Pancreas (tissue), 10 donors: ENCODE measurements around the gene ASZ1. TPM values are rescaled to one million over a fixed set of nuclear protein-coding genes. Genes with fewer than 3 reads are reported as not detected.

Experiments used
- ATAC-seq, 4 donors: fragments of 200-7000 bp; cut with Tn5 transposase; one replicate each; pipeline versions ENCODE4 v1.8.0 to v1.9.1; 2020; ENCODE audit warnings: mild to moderate bottlenecking in 4 of 4, moderate library complexity in 4 of 4
- DNase-seq, 6 donors: peaks; one replicate each; pipeline ENCODE4 v3.0.0-alpha.2; 2020
- FAIRE-seq: peaks from 2 replicates; lab custom pipeline; 2012; peaks lifted over from hg19 to GRCh38; lab: Jason Lieb, UNC
- H3K27ac ChIP-seq, 4 donors: fragments of 200-600 bp; sonication (generic); 1 replicate in 3 of 4; 2 replicates in 1 of 4; pipeline versions ENCODE4 v1.5.0 to v1.8.0; 2020
- H3K27me3 ChIP-seq, 4 donors: fragments of 200-600 bp; one replicate each; pipeline ENCODE4 v1.8.0; 2021
- H3K36me3 ChIP-seq, 3 donors: fragments of 200-600 bp; sonication (generic) in 1 of 3; one replicate each; pipeline versions ENCODE4 v1.5.0 to v1.8.0; 2020 to 2021
- H3K4me1 ChIP-seq, 3 donors: fragments of 200-600 bp; one replicate each; pipeline ENCODE4 v1.8.0; 2021
- H3K4me3 ChIP-seq, 4 donors: fragments of 200-600 bp; sonication (generic) in 2 of 4; one replicate each; pipeline versions ENCODE4 v1.5.0 to v1.8.0; 2020 to 2021
- H3K9me3 ChIP-seq, 4 donors: fragments of 200-600 bp; one replicate each; pipeline ENCODE4 v1.8.0; 2021
- CTCF ChIP-seq, 4 donors: fragments of 200-600 bp; sonication (generic) in 3 of 4; IDR thresholded peaks; one replicate each; pipeline versions ENCODE4 v1.5.0 to v1.8.0; 2021; ENCODE audit warnings: antibody characterized with exemption in 4 of 4
- WGBS, 2 donors: extraction: QIAGEN DNeasy Blood & Tissue Kit; methylation state at CpG; one replicate each; pipeline ENCODE4 v1.1.7; 2013; 5-methylcytosine and 5-hydroxymethylcytosine counted together
- intact Hi-C, 3 donors: fragments of 100-400 bp; cut with DNase I; formaldehyde crosslinking; loops; one replicate each; pipeline versions ENCODE4 v1.11.1 to v1.14.2; 2022
- polyA plus RNA-seq, 2 donors: library from polyadenylated mRNA; stranded (reverse); fragments of 200-250 nt; gene quantifications; one replicate each; pipeline ENCODE4 v1.2.3, GENCODE V29; 2013
- total RNA-seq, 6 donors: library from RNA; stranded (reverse); fragmentation: NEBNext Ultra II Directional in 4 of 6; extraction: Animal tissue kit (Norgen Biotek cat#: 25700) in 4 of 6; gene quantifications; one replicate each; pipeline versions ENCODE4 v1.2.1 to v1.2.4, GENCODE V29; 2021 to 2023
- donor health status: healthy with polysubstance abuse.
- donor health status: DM: no; HTN: no; CAD: no; lungs with moderate emphysema.
- donor health status: DM: no; HTN: no; CAD: no.
- donor health status: control.
- donor health status: control.
- donor health status: Bipolar disorder and iron deficiency.
- donor health status: DM: yes; HTN: yes; CAD: no.
- donor health status: DM: no; HTN: no; CAD: no.
- donor health status: DM: no; HTN: no; CAD: no.
- donor health status: DM: yes; HTN: yes; CAD: no.

ASZ1 gene
- total and polyA plus RNA-seq, 8 donors: not detected

GRCh38 chr7:117402109-117402508 is 25.2 kb downstream of the ASZ1 start:
- H3K27ac ChIP-seq: peak overlapping the region in 2 of 4 donors; percentile 52 to 60
- no peak for TF ChIP-seq CTCF (IDR thresholded peaks at IDR 0.05)
- WGBS, 2 donors: 35 to 40% methylated on average over 2 of the region's 2 CpGs
- H3K4me1 ChIP-seq: no peaks in the 10 kb centered on the region
- intact Hi-C loops: no loop called here
- no peak for DNase-seq
- H3K27me3 ChIP-seq: no peaks in the 10 kb centered on the region
- H3K36me3 ChIP-seq: no peaks in the 10 kb centered on the region
- no peak for FAIRE-seq
- ATAC-seq: peak in 3 of 4 donors; percentile 52 to 78 (median 62)
- no peaks in the 10 kb centered on the region for H3K9me3 ChIP-seq
- no peak overlapping the region for H3K4me3 ChIP-seq

DNA sequence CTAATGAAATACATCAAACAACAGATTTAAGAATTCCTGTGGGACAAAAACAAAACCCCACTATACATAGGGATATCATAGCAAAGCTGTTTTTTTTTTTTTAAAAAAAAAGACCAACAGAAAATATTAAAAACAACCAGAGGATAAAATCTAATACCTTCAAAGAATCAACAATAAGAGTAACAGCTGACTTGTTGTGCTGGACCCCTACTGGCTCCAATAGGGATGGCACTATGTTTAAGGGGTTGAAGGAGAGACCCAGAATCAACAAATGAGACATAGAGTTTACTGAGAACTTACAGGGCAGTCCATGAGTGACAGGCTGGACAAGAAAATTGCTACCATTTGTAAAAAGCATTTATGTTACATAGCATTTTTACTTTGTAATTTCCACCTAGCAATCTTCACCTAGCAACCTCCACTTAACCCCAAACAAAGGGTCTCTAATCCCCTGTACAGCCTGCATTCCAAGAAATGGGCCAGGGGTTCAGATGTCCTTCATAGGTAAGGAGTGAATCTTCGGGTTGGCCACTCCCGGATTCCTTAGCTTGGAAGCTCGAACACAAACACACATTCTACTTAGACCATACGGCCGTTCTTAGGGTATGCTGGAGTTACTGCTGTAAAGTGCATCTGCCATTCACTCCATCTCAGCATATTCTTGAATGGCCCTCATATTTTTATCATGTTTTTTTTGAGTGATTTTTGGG is 25.8 kb downstream of the ASZ1 start:
- no peaks in the 10 kb centered on the region for H3K36me3 ChIP-seq
- H3K9me3 ChIP-seq: no peaks in the 10 kb centered on the region
- peak in 1 of 4 donors; percentile 21 for ATAC-seq
- TF ChIP-seq CTCF (IDR thresholded peaks at IDR 0.05): no peak
- intact Hi-C loops: no loop called here
- H3K4me3 ChIP-seq: no peak overlapping the region
- no peak for FAIRE-seq
- peak overlapping the region in 2 of 4 donors; percentile 38 to 60 for H3K27ac ChIP-seq
- peaks cover 0 to 3% (median 0%) of the 10 kb centered on the region in 3 donors for H3K4me1 ChIP-seq
- 57 to 70% methylated on average over 5 of the region's 5 CpGs for WGBS, 2 donors
- H3K27me3 ChIP-seq: no peaks in the 10 kb centered on the region
- no peak for DNase-seq

DNA sequence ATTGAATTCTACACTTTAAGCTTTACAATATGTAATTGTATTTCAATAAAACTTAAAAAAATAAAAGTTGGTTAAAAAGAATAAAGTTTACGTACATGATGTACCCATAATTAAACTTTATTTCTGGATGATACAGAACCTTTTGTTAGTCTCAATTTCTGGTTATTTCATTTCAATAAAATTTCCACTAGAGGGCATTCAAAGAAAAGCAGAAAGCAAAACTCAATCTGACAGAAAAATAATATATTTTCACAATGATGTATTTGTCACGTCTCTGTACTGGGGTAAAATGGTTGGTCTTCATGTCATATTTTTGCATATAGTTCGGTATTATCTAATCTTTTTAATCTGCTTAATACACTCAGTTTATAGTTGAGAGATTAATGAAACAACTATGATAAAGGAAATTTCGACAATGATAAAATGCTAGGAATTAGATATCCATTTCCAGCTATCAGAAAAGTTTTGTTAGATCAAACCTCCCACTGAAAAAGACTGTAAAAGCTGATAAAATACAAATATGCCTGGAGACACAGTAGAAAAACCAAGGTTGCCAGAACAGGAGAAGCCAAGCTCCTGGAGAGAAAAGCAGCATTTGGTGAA is 27.4 kb downstream of the ASZ1 start:
- FAIRE-seq (peak; percentile 67), DNase-seq (no peak), ATAC-seq (peak; percentile 22 to 56 (median 36))
- no peak overlapping the region for H3K4me3 ChIP-seq
- TF ChIP-seq CTCF (IDR thresholded peaks at IDR 0.05): peak in 2 of 4 donors; percentile 12 to 21
- 9 to 17% methylated on average over 4 of the region's 4 CpGs for WGBS, 2 donors
- no peaks in the 10 kb centered on the region for H3K9me3 ChIP-seq
- H3K27ac ChIP-seq: peak overlapping the region in 2 of 4 donors; percentile 15 to 60
- no peaks in the 10 kb centered on the region for H3K27me3 ChIP-seq
- peaks cover 0 to 4% (median 0%) of the 10 kb centered on the region in 3 donors for H3K4me1 ChIP-seq
- intact Hi-C loops: no loop called here
- H3K36me3 ChIP-seq: no peaks in the 10 kb centered on the region

- no peak for TF ChIP-seq CTCF (IDR thresholded peaks at IDR 0.05)
- H3K4me1 ChIP-seq: peaks cover 0 to 4% (median 0%) of the 10 kb centered on the region in 3 donors
- H3K4me3 ChIP-seq: no peak overlapping the region
- FAIRE-seq (no peak), DNase-seq (no peak), ATAC-seq (no peak)
- no peaks in the 10 kb centered on the region for H3K27me3 ChIP-seq
- intact Hi-C loops: no loop called here
- H3K36me3 ChIP-seq: no peaks in the 10 kb centered on the region
- no peak overlapping the region for H3K27ac ChIP-seq
- no peaks in the 10 kb centered on the region for H3K9me3 ChIP-seq
Measured at GRCh38 chr7:117395743-117396142, 31.6 kb downstream of the ASZ1 start.

DNA sequence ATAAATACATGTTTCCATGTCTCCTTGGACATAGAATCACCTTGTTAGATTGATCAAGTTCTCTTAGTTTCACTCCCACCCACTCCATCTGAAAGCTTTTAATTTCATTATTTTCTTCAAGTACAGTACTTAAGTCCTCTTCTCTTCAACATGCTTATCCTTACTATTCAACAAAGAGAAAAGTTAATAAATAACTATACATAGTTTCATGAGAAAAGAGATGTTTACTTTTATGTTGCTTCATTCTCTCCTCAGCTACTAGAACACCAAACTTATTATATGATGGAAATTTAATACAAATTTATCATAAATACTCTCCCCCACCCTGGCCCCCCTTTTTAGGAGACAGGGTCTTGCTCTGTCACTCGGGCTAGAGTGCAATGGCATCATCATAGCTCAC is 33.5 kb downstream of the ASZ1 start:
- DNase-seq (no peak), ATAC-seq (no peak), FAIRE-seq (no peak)
- Histone ChIP-seq H3K9me3 (no peaks in the 10 kb centered on the region), H3K27ac (no peak overlapping the region), H3K27me3 (no peaks in the 10 kb centered on the region), H3K36me3 (no peaks in the 10 kb centered on the region), H3K4me3 (no peak overlapping the region), H3K4me1 (peaks cover 0 to 4% (median 0%) of the 10 kb centered on the region in 3 donors)
- no peak for TF ChIP-seq CTCF (IDR thresholded peaks at IDR 0.05)
- intact Hi-C loops: no loop called here
- 39 to 71% methylated on average over 1 of the region's 1 CpG for WGBS, 2 donors
